ENCODE results near the gene LSM3.

LSM3 gene

GRCh38 chr3:14178247-14179113 lies at the start of gene LSM3, which contains the start of gene XPC:
Gene LSM3, plus strand, starts transcription at chr3:14178817. Its CDS starts 44 bp downstream, at chr3:14178861.
Gene XPC, minus strand, starts transcription at chr3:14178601. Its CDS starts 33 bp downstream, at chr3:14178568.
- H3K4me1 Mint-ChIP-seq (ENCODE audit: low read depth) = peaks cover 50% of the 10 kb centered on the region
- H3K36me3 Mint-ChIP-seq (ENCODE audit: low read depth) = peaks cover 26% of the 10 kb centered on the region
- no peaks in the 10 kb centered on the region for H3K9me3 Mint-ChIP-seq
- H3K27ac Mint-ChIP-seq = peak within 1 kb of the TSS; percentile 100
- H3K27me3 Mint-ChIP-seq (ENCODE audit: low read depth) = no peaks in the 10 kb centered on the region
- peak; percentile 97 for DNase-seq (ENCODE audit: low spot score)
- peak within 1 kb of the TSS; percentile 95 for H3K4me3 Mint-ChIP-seq

- H3K36me3 Mint-ChIP-seq (ENCODE audit: low read depth) = peaks cover 50% of the 10 kb centered on the region
- peaks cover 28% of the 10 kb centered on the region for H3K4me1 Mint-ChIP-seq (ENCODE audit: low read depth)
- no peaks in the 10 kb centered on the region for H3K9me3 Mint-ChIP-seq
- no peak overlapping the region for H3K4me3 Mint-ChIP-seq
- H3K27me3 Mint-ChIP-seq (ENCODE audit: low read depth) = no peaks in the 10 kb centered on the region
- DNase-seq (ENCODE audit: low spot score) = no peak
- H3K27ac Mint-ChIP-seq = no peak overlapping the region
Measured at GRCh38 chr3:14129296-14129695, 49.3 kb upstream of the LSM3 start.

GRCh38 chr3:14130230-14130629 lies 48.4 kb upstream of the LSM3 start:
- no peak for DNase-seq (ENCODE audit: low spot score)
- Mint-ChIP-seq H3K4me3 (no peak overlapping the region), H3K27ac (no peak overlapping the region), H3K4me1 (ENCODE audit: low read depth) (peaks cover 28% of the 10 kb centered on the region), H3K36me3 (ENCODE audit: low read depth) (peaks cover 54% of the 10 kb centered on the region), H3K9me3 (no peaks in the 10 kb centered on the region), H3K27me3 (ENCODE audit: low read depth) (no peaks in the 10 kb centered on the region)

- H3K27me3 Mint-ChIP-seq (ENCODE audit: low read depth) = no peaks in the 10 kb centered on the region
- H3K9me3 Mint-ChIP-seq = no peaks in the 10 kb centered on the region
- DNase-seq (ENCODE audit: low spot score) = no peak
- H3K4me3 Mint-ChIP-seq = no peak overlapping the region
- H3K4me1 Mint-ChIP-seq (ENCODE audit: low read depth) = peaks cover 27% of the 10 kb centered on the region
- no peak overlapping the region for H3K27ac Mint-ChIP-seq
- H3K36me3 Mint-ChIP-seq (ENCODE audit: low read depth) = peaks cover 54% of the 10 kb centered on the region
Measured at GRCh38 chr3:14130707-14131106, 47.9 kb upstream of the LSM3 start.

- no peaks in the 10 kb centered on the region for H3K27me3 Mint-ChIP-seq (ENCODE audit: low read depth)
- DNase-seq (ENCODE audit: low spot score) = no peak
- no peak overlapping the region for H3K27ac Mint-ChIP-seq
- H3K4me1 Mint-ChIP-seq (ENCODE audit: low read depth) = peaks cover 22% of the 10 kb centered on the region
- H3K9me3 Mint-ChIP-seq = no peaks in the 10 kb centered on the region
- peaks cover 58% of the 10 kb centered on the region for H3K36me3 Mint-ChIP-seq (ENCODE audit: low read depth)
- H3K4me3 Mint-ChIP-seq = no peak overlapping the region
Measured at GRCh38 chr3:14131134-14131533, 47.5 kb upstream of the LSM3 start.

- H3K4me3 Mint-ChIP-seq = no peak overlapping the region
- H3K4me1 Mint-ChIP-seq (ENCODE audit: low read depth) = peaks cover 14% of the 10 kb centered on the region
- DNase-seq (ENCODE audit: low spot score) = no peak
- H3K27ac Mint-ChIP-seq = no peak overlapping the region
- H3K36me3 Mint-ChIP-seq (ENCODE audit: low read depth) = peaks cover 62% of the 10 kb centered on the region
- no peaks in the 10 kb centered on the region for H3K9me3 Mint-ChIP-seq
- no peaks in the 10 kb centered on the region for H3K27me3 Mint-ChIP-seq (ENCODE audit: low read depth)
Measured at GRCh38 chr3:14132120-14132519, 46.5 kb upstream of the LSM3 start.

- Mint-ChIP-seq H3K27ac (no peak overlapping the region), H3K36me3 (ENCODE audit: low read depth) (peaks cover 56% of the 10 kb centered on the region), H3K27me3 (ENCODE audit: low read depth) (no peaks in the 10 kb centered on the region), H3K4me1 (ENCODE audit: low read depth) (peaks cover 8% of the 10 kb centered on the region), H3K9me3 (no peaks in the 10 kb centered on the region), H3K4me3 (no peak overlapping the region)
- no peak for DNase-seq (ENCODE audit: low spot score)
Measured at GRCh38 chr3:14132689-14133088, 45.9 kb upstream of the LSM3 start.

GRCh38 chr3:14133188-14133800 lies 45.3 kb upstream of the LSM3 start:
- no peak overlapping the region for H3K27ac Mint-ChIP-seq

GRCh38 chr3:14133876-14134275 lies 44.7 kb upstream of the LSM3 start:
- H3K36me3 Mint-ChIP-seq (ENCODE audit: low read depth) = peaks cover 50% of the 10 kb centered on the region
- H3K27me3 Mint-ChIP-seq (ENCODE audit: low read depth) = no peaks in the 10 kb centered on the region
- no peaks in the 10 kb centered on the region for H3K4me1 Mint-ChIP-seq (ENCODE audit: low read depth)
- H3K27ac Mint-ChIP-seq = no peak overlapping the region
- H3K4me3 Mint-ChIP-seq = no peak overlapping the region
- H3K9me3 Mint-ChIP-seq = no peaks in the 10 kb centered on the region
- no peak for DNase-seq (ENCODE audit: low spot score)

More at GRCh38 chr3:14133188-14133800, 45.3 kb upstream of the LSM3 start:
- Mint-ChIP-seq H3K36me3 (ENCODE audit: low read depth) (peaks cover 53% of the 10 kb centered on the region), H3K9me3 (no peaks in the 10 kb centered on the region), H3K4me1 (ENCODE audit: low read depth) (peaks cover 3% of the 10 kb centered on the region), H3K27me3 (ENCODE audit: low read depth) (no peaks in the 10 kb centered on the region), H3K4me3 (no peak overlapping the region)
- DNase-seq (ENCODE audit: low spot score) = no peak

GRCh38 chr3:14134291-14134690 lies 44.3 kb upstream of the LSM3 start:
- Mint-ChIP-seq H3K27ac (no peak overlapping the region), H3K9me3 (no peaks in the 10 kb centered on the region), H3K4me3 (no peak overlapping the region), H3K36me3 (ENCODE audit: low read depth) (peaks cover 47% of the 10 kb centered on the region), H3K27me3 (ENCODE audit: low read depth) (no peaks in the 10 kb centered on the region), H3K4me1 (ENCODE audit: low read depth) (no peaks in the 10 kb centered on the region)
- no peak for DNase-seq (ENCODE audit: low spot score)

GRCh38 chr3:14135581-14135980 lies 43.0 kb upstream of the LSM3 start:
- DNase-seq (ENCODE audit: low spot score) = no peak
- peaks cover 44% of the 10 kb centered on the region for H3K36me3 Mint-ChIP-seq (ENCODE audit: low read depth)
- H3K27ac Mint-ChIP-seq = no peak overlapping the region
- H3K4me1 Mint-ChIP-seq (ENCODE audit: low read depth) = no peaks in the 10 kb centered on the region
- H3K9me3 Mint-ChIP-seq = no peaks in the 10 kb centered on the region
- H3K27me3 Mint-ChIP-seq (ENCODE audit: low read depth) = no peaks in the 10 kb centered on the region
- no peak overlapping the region for H3K4me3 Mint-ChIP-seq

GRCh38 chr3:14137004-14137403 lies 41.6 kb upstream of the LSM3 start:
- peaks cover 5% of the 10 kb centered on the region for H3K4me1 Mint-ChIP-seq (ENCODE audit: low read depth)
- no peak overlapping the region for H3K27ac Mint-ChIP-seq
- no peak overlapping the region for H3K4me3 Mint-ChIP-seq
- DNase-seq (ENCODE audit: low spot score) = no peak
- H3K9me3 Mint-ChIP-seq = no peaks in the 10 kb centered on the region
- no peaks in the 10 kb centered on the region for H3K27me3 Mint-ChIP-seq (ENCODE audit: low read depth)
- H3K36me3 Mint-ChIP-seq (ENCODE audit: low read depth) = peaks cover 49% of the 10 kb centered on the region

- DNase-seq (ENCODE audit: low spot score) = no peak
- peaks cover 9% of the 10 kb centered on the region for H3K4me1 Mint-ChIP-seq (ENCODE audit: low read depth)
- no peaks in the 10 kb centered on the region for H3K27me3 Mint-ChIP-seq (ENCODE audit: low read depth)
- no peak overlapping the region for H3K27ac Mint-ChIP-seq
- no peaks in the 10 kb centered on the region for H3K9me3 Mint-ChIP-seq
- H3K36me3 Mint-ChIP-seq (ENCODE audit: low read depth) = peaks cover 47% of the 10 kb centered on the region
- H3K4me3 Mint-ChIP-seq = no peak overlapping the region
Measured at GRCh38 chr3:14137445-14137844, 41.2 kb upstream of the LSM3 start.

- Mint-ChIP-seq H3K27me3 (ENCODE audit: low read depth) (no peaks in the 10 kb centered on the region), H3K36me3 (ENCODE audit: low read depth) (peaks cover 47% of the 10 kb centered on the region), H3K4me1 (ENCODE audit: low read depth) (peaks cover 17% of the 10 kb centered on the region), H3K27ac (peak overlapping the region; percentile 65), H3K4me3 (no peak overlapping the region), H3K9me3 (no peaks in the 10 kb centered on the region)
- no peak for DNase-seq (ENCODE audit: low spot score)
Measured at GRCh38 chr3:14138109-14138877, 40.3 kb upstream of the LSM3 start.
